Motor neuron (in vitro differentiated cells): ENCODE results near the gene HPSE2. TPM values are rescaled to one million over a fixed set of nuclear protein-coding genes. Genes with fewer than 3 reads are reported as not detected.

ENCODE experiments used
- ATAC-seq, 8 experiments: fragments of 200-7000 bp; cut with Tn5 transposase; replicated peaks in 6 of 8; 2 replicates each; pipeline ENCODE4 v1.8.0; 2021; ENCODE audit warnings: mild to moderate bottlenecking in 8 of 8, moderate library complexity in 8 of 8
- H3K27ac ChIP-seq, 2 donors: fragments of 250-450 bp; sonication (Bioruptor Pico); 2 replicates each; pipeline ENCODE4 v1.9.0; 2021; ENCODE audit warnings: antibody characterized with exemption in 2 of 2, mild to moderate bottlenecking in 2 of 2, moderate library complexity in 1 of 2
- H3K4me1 ChIP-seq, 2 donors: fragments of 250-450 bp; sonication (Bioruptor Pico); replicated peaks in 1 of 2; 2 replicates each; pipeline ENCODE4 v1.6.1; 2021; ENCODE audit warnings: antibody characterized with exemption in 2 of 2, mild to moderate bottlenecking in 2 of 2, moderate library complexity in 1 of 2
- H3K4me3 ChIP-seq, 5 donors: fragments of 250-450 bp; sonication (Bioruptor Pico); 2 replicates each; pipeline ENCODE4 v1.9.0; 2021; ENCODE audit warnings: antibody characterized with exemption in 5 of 5, mild to moderate bottlenecking in 5 of 5, moderate library complexity in 4 of 5
- WGBS, 10 experiments: fragments of 450-650 bp; shearing (Covaris generic); methylation state at CpG; one replicate each; pipeline ENCODE4 v1.0.0; 2022; 5-methylcytosine and 5-hydroxymethylcytosine counted together
- in situ Hi-C, 9 experiments: fragments of 400-800 bp; cut with MboI; loops; one replicate each; pipeline ENCODE4 v1.15.0; 2021; ENCODE audit warnings: low sequenced_read_pairs in 9 of 9, low pct_unique_long_range_greater_than_20kb in 2 of 9; ENCODE audit not compliant: unreplicated experiment in 9 of 9
- total RNA-seq, 8 experiments: library from RNA; unstranded; fragments of 300-600 nt; gene quantifications; 2 replicates each; pipeline versions ENCODE4 v1.2.3 to v1.2.4, GENCODE V29; 2022

Gene HPSE2
- total RNA-seq, 8 experiments from 2014 or later, result 0.05 to 0.62 (median 0.13) TPM; not detected in 1

DNA sequence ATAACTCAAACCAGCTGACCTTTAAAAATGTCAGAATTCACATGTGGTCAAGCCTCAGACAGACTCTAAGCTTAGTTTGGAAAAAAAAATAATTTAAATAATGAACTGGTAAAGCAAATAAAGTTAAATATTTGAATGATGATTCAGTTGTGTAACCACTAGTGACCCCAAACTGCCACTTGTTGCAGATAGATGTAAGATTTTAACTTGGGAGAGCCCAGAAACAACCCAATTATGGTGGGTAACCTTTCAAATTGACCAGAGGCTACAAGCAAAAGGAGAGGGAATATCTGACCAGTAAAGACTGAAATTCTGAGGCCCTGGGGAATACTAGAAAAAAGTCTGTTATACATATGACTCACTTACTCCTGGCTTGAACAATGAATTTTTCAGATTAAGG, 268.1 kb downstream of the HPSE2 start:
- Histone ChIP-seq H3K4me1 (no peaks in the 10 kb centered on the region), H3K4me3 (no peak overlapping the region), H3K27ac (no peak overlapping the region)
- no peak for ATAC-seq
- in situ Hi-C loops, result no loop called here

- ATAC-seq, result no peak
- Histone ChIP-seq H3K27ac (no peak overlapping the region), H3K4me3 (no peak overlapping the region), H3K4me1 (no peaks in the 10 kb centered on the region)
- in situ Hi-C loops, result no loop called here
- WGBS, 10 experiments, result 8 to 92% (median 72%) methylated on average over 1 to 2 of the region's 2 CpGs; no CpG with 5 or more reads in 1 of the 10 experiments
Observed at GRCh38 chr10:98963608-98964007, 272.0 kb downstream of the HPSE2 start.

DNA sequence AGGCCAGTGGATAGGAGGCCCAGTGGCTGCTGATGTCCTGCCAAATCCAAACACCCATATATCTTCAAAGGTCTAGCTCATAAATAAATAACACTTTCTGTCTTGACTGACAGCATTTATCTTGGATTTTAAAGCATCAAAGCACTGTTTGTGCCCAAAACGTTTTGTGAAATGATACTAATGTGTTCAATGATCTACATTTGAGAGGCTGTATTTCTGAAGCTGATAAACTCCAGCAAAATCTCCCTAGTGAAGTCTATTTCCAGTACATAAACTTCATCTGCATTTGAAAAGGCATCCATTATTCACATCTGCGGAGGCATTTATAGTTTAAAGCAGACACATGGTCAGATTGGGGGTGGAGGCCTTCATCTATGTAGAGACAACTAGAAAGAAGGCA, 276.3 kb downstream of the HPSE2 start:
- no peak overlapping the region for H3K4me3 ChIP-seq
- peak in 3 of 8 experiments; percentile 69 to 93 (median 91) for ATAC-seq
- H3K27ac ChIP-seq, result no peak overlapping the region
- in situ Hi-C loops, result no loop called here
- no peaks in the 10 kb centered on the region for H3K4me1 ChIP-seq
- 0 to 10% (median 0%) methylated on average over 1 to 2 of the region's 2 CpGs; no CpG with 5 or more reads in 1 of the 10 experiments for WGBS, 10 experiments

- no peak overlapping the region for H3K27ac ChIP-seq
- in situ Hi-C loops, result no loop called here
- no peak overlapping the region for H3K4me3 ChIP-seq
- WGBS, 10 experiments, result 0 to 92% (median 65%) methylated on average over 1 to 3 of the region's 3 CpGs; no CpG with 5 or more reads in 3 of the 10 experiments
- no peaks in the 10 kb centered on the region for H3K4me1 ChIP-seq
- ATAC-seq, result no peak
Observed at GRCh38 chr10:98957801-98958200, 277.9 kb downstream of the HPSE2 start.

DNA sequence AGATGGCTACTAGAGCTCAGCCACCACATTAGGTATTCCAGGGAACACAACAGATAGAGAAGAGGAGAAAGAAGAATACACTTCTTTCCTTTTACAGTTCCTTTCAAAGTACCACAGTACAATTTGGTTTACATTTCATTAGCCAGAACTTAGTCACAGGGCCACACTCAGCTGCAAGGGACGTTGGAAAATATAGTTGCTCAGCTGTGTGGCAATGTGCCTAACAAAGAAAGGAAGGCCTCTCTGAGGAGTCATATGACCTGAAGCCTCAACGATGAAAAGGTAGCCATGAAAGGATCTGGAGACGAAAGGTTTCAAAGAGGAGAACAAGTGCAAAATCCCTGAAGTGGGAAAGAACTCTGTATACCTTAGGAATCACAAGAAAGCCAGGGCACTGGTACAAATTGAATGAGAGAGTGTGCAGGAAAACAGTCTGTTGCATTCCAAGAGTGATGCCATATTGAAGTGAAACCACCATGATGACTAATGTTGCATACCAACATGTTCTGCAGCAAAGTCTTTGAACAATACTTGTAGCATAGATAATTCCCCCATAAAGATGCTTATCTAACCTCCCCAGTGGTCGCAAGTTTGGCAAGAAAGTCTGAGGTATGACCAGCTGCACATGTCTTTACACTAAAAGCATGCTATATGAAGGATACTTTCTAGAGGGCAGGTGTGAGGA, 278.9 kb downstream of the HPSE2 start:
- ATAC-seq, result no peak
- in situ Hi-C loops, result no loop called here
- Histone ChIP-seq H3K4me3 (no peak overlapping the region), H3K4me1 (no peaks in the 10 kb centered on the region), H3K27ac (no peak overlapping the region)
- 33 to 85% (median 72%) methylated on average over 2 to 4 of the region's 4 CpGs; no CpG with 5 or more reads in 1 of the 10 experiments for WGBS, 10 experiments

GRCh38 chr10:98953251-98953650, 282.4 kb downstream of the HPSE2 start:
- 42 to 80% (median 60%) methylated on average over 1 to 3 of the region's 6 CpGs; no CpG with 5 or more reads in 4 of the 10 experiments for WGBS, 10 experiments
- no peaks in the 10 kb centered on the region for H3K4me1 ChIP-seq
- in situ Hi-C loops, result no loop called here
- no peak for ATAC-seq
- no peak overlapping the region for H3K4me3 ChIP-seq
- H3K27ac ChIP-seq, result no peak overlapping the region

DNA sequence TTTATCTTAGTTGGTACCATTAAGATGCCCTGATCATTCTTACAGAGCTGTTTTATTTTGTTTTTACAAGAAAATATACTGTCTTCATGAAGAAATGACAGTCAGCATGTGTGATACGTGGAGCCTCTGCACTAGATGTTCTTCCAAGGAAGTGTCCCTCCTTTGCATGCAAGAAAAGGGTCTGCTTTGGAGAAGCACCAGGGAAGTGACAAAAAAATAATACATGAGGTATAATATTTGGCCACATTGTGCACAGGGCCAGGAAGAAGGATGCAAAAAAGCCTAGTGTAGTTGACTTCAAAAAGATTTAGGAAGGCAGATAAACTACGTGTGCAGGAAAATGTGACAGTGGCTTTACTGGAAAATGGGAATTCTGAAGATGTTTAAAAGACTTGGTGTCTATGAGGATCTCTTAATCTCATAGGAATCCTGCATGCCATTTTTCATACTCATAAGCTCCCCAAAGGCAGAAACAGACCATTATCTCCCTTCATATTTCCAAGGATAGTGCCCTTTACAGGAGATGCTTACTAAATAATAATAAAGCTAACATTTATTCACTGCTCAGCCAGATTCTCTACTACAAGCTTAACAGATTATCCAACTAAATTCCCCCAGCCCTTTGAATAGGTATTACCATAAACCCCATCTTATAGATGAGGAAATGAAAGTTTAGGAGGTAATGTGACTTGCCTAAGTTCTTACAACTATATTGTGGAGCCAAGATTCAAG, 284.2 kb downstream of the HPSE2 start:
- ATAC-seq, result no peak
- Histone ChIP-seq H3K4me1 (no peaks in the 10 kb centered on the region), H3K4me3 (no peak overlapping the region), H3K27ac (no peak overlapping the region)
- in situ Hi-C loops, result no loop called here
- WGBS, 10 experiments, result 20 to 81% (median 71%) methylated on average over 1 to 2 of the region's 2 CpGs; no CpG with 5 or more reads in 5 of the 10 experiments

- ATAC-seq, result no peak
- Histone ChIP-seq H3K27ac (no peak overlapping the region), H3K4me3 (no peak overlapping the region), H3K4me1 (no peaks in the 10 kb centered on the region)
- in situ Hi-C loops, result no loop called here
- 0 to 100% (median 67%) methylated on average over 1 to 2 of the region's 2 CpGs; no CpG with 5 or more reads in 1 of the 10 experiments for WGBS, 10 experiments
Observed at GRCh38 chr10:98950106-98950505, 285.5 kb downstream of the HPSE2 start.

DNA sequence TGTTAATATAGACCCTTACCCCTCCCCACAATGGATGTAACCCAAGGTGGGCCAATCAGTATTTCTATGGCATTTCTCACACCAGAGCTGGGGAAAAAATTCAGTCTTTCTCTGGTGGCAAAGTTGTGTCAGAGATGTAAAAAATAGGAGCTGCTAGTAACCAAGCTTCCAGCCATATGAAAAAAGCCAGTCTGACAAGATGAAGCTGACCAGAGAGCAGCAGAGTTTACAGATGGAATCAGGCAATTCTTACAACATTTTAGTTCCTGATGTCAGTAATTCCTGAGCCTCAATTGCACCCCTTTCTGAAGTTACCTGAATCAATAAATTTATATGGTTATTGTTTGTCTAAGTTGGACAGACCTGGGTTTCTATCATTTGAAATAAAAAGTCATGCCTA, 286.3 kb downstream of the HPSE2 start:
- in situ Hi-C loops, result no loop called here

GRCh38 chr10:98943681-98944080, 292.0 kb downstream of the HPSE2 start:
- in situ Hi-C loops, result no loop called here
- 0 to 92% (median 63%) methylated on average over 1 of the region's 1 CpG; no CpG with 5 or more reads in 2 of the 10 experiments for WGBS, 10 experiments
- Histone ChIP-seq H3K4me3 (no peak overlapping the region), H3K27ac (no peak overlapping the region), H3K4me1 (no peaks in the 10 kb centered on the region)
- ATAC-seq, result no peak

More for the DNA sequence above, 286.3 kb downstream of the HPSE2 start:
- Histone ChIP-seq H3K4me3 (no peak overlapping the region), H3K27ac (no peak overlapping the region), H3K4me1 (no peaks in the 10 kb centered on the region)
- ATAC-seq, result no peak

- WGBS, 10 experiments, result 14 to 90% (median 61%) methylated on average over 1 to 2 of the region's 2 CpGs; no CpG with 5 or more reads in 6 of the 10 experiments
- no peak overlapping the region for H3K27ac ChIP-seq
- ATAC-seq, result no peak
- H3K4me3 ChIP-seq, result no peak overlapping the region
- in situ Hi-C loops, result no loop called here
- H3K4me1 ChIP-seq, result no peaks in the 10 kb centered on the region
Observed at GRCh38 chr10:98929709-98930108, 305.9 kb downstream of the HPSE2 start.

- H3K4me3 ChIP-seq, result no peak overlapping the region
- WGBS, 10 experiments, result 0 to 100% (median 80%) methylated on average over 1 of the region's 1 CpG; no CpG with 5 or more reads in 4 of the 10 experiments
- no peaks in the 10 kb centered on the region for H3K4me1 ChIP-seq
- in situ Hi-C loops, result no loop called here
- ATAC-seq, result no peak
- H3K27ac ChIP-seq, result no peak overlapping the region
Observed at GRCh38 chr10:98925651-98926050, 310.0 kb downstream of the HPSE2 start.

- WGBS, 10 experiments, result 17 to 80% (median 63%) methylated on average over 1 of the region's 1 CpG; no CpG with 5 or more reads in 3 of the 10 experiments
- in situ Hi-C loops, result no loop called here
- ATAC-seq, result no peak
Observed at GRCh38 chr10:98924526-98924925, 311.1 kb downstream of the HPSE2 start.

More at GRCh38 chr10:98924526-98924925, 311.1 kb downstream of the HPSE2 start:
- no peaks in the 10 kb centered on the region for H3K4me1 ChIP-seq
- H3K4me3 ChIP-seq, result no peak overlapping the region
- no peak overlapping the region for H3K27ac ChIP-seq
